GM21515 (cell line): ENCODE results near the gene TUBB1.

ENCODE experiments used
- ATAC-seq: cut with Tn5 transposase; IDR thresholded peaks from one replicate; pipeline ENCODE4 v1.9.1; 2021; ENCODE audit not compliant: unreplicated experiment

Gene TUBB1

DNA sequence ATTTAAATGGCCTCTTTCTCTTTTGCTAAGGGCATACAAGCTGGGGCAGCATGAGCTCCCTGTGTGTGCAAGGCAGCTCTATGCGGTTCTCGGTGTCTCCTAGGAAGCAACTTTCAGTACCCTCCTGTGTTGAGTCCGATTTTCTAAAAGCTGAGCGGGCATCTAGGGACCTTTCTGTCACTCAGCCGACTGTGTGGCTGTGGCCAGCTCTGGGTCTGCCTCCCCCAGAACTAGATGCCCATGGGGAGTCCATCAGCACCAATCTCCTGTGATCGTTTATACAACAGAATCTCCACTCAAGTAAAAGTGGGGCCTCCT, 30.7 kb upstream of the TUBB1 start:
- no peak for ATAC-seq

DNA sequence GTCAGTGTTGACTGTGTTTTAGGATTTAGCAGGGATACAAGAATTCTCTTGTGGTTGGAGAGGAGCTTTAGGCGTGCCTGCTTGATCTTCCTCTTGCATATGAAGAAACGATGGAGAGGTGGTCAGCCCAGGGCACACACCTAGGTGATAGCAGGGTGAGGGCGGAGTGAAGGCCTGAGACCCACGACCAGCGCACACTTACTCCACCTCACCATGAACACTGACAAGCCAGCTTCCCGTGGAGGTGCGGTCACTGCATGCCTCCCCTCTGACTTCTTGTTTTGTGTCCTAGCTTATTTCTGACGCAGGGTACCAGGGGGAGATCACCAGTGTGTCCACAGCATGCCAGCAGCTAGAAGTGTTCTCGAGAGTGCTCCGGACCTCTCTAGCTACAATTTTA, 30.0 kb upstream of the TUBB1 start:
- no peak for ATAC-seq

DNA sequence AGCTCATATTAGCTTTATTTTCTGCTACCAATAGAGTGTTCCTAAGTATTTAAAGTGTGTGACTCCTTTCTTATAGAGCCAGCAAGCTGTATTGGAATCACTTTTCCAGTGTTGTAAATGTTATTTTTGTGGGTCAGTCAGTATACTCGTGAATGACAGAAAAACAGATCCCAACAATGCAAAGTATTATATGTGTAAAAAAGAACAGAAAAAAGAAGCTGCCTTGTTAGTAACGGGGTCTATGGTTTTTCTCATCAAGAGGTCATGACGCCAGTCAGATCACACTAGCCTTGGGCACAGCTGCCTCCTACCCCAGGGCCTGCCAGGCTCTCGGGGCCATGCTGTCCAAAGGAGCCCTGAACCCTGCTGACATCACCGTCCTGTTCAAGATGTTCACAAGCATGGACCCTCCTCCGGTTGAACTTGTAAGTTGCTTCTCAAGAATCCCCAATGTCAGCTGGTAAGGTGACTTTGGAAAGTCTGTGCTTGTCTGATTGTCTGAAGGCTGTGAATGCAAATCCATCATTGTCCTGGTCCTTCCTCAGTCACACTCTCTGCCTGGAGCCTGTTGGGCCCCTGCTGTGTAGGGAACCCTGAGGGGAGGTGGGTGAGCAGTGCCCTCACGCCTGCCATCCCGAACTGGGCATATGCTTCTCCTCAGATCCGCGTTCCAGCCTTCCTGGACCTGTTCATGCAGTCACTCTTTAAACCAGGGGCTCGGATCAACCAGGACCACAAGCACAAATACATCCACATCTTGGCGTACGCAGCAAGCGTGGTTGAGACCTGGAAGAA, 28.4 kb upstream of the TUBB1 start:
- no peak for ATAC-seq

DNA sequence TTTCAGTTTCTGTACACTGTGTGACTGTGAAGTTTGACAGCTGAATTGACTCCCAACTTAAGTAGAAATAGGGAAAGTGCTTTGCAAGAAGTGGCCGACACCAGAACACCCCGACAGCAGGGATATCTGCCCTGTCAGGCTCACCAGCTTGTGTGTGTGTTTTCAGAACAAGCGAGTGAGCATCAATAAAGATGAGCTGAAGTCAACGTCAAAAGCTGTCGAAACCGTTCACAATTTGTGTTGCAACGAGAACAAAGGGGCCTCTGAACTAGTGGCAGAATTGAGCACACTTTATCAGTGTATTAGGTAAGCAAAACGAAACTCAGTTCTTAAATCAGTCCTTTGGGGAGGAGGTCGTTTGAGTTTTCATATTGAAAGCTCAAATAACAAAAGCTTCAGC, 27.5 kb upstream of the TUBB1 start:
- ATAC-seq, result no peak

DNA sequence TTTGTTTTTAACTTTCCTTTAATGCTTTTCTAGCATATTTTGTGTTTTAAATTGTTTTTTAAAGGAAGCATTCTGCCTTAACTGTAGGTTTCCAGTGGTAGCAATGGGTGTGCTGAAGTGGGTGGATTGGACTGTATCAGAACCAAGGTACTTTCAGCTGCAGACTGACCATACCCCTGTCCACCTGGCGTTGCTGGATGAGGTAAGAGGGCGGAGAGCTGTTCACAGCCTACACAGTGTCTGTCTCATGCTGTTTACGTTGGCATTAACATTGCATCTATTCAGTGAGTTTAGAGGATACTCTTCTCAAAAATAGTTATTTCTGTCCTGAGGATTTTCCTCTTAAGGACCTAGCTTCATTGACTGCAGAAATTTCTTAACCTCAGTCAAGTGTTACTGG, 26.3 kb upstream of the TUBB1 start:
- no peak for ATAC-seq

DNA sequence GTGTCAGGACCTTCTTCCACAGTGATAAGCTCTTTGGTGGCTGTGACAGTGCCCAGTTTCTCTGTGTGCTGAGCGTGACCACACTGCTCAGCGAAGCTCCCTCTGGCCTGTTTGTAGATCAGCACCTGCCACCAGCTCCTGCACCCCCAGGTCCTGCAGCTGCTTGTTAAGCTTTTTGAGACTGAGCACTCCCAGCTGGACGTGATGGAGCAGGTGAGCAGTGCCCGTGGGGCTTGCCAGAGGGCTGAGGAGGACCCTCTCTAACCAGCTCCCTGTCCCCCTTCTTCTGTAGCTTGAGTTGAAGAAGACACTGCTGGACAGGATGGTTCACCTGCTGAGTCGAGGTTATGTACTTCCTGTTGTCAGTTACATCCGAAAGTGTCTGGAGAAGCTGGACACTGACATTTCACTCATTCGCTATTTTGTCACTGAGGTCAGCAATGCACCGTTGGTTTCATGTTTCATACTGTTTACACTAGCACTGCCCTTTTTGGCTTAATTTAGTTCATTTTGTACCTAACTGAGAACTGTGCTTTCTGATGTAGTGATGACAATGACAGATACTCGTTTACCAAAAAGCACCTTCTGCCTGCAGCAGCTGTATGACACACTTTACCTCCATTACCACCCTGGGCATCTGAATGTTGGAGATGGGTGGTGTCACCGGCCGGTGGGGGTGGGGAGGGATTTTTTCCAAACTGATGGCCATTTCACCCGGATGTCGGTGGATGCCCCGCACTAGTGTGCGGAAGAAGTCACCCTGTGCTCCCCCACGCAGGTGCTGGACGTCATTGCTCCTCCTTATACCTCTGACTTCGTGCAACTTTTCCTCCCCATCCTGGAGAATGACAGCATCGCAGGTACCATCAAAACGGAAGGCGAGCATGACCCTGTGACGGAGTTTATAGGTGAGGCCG, 25.6 kb upstream of the TUBB1 start:
- ATAC-seq, result no peak

DNA sequence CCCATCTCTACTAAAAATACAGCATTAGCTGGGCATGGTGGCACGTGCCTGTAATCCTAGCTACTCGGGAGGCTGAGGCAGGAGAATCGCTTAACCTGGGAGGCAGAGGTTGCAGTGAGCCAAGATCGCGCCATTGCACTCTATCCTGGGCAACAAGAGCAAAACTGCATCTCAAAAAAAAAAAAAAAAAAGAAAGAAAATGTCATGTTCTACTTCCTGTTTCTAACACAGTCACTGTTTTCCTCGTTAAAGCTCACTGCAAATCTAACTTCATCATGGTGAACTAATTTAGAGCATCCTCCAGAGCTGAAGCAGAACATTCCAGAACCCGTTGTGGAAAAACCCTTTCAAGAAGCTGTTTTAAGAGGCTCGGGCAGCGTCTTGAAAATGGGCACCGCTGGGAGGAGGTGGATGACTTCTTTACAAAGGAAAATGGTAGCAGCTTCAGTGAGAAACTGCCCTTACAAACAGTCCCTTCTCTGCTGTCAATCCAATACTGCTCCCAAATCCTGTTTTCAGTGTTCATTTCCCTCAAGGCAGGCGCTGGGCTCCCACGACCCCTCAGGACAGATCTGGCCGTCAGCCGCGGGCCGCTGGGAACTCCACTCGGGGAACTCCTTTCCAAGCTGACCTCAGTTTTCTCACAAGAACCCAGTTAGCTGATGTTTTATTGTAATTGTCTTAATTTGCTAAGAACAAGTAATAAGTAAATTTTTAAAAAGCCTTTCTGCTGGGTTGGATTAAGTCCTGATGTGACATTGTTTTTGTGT, 24.7 kb upstream of the TUBB1 start:
- no peak for ATAC-seq

DNA sequence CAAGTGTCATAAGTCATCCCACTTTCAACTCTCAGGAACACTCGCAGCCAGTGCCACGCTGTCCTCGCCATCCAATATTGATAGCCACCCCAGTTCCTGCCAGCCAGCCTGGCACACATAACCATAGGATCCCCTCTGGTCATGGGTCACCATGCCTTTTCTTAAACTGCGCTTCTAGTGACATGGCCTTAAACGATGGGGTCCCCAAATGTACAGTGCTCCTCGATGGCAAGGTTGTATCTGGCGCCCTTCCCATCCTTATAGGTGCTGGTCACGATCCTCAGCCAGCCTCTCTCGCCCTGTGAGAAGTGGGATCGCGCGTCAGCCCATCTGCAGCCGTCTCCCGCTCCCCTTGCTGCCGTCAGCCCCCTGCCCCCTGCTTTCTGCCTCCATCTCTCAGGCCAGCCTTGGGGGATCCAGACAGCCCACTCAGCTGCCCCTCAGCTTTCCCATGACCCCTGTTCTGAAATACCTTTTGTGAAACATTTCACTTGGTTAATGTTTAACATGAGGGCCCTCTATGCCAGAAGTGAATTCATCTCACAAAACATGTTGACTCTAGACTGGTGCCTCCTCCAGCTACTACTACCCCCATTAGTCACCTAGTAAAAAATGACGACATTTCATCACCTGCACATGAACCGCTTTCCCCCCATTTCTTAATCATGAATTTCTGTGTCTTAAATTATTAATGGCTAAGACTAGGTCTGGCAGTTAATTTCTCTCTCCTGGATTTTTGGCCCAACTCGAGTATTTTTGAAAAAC, 23.6 kb upstream of the TUBB1 start:
- no peak for ATAC-seq

DNA sequence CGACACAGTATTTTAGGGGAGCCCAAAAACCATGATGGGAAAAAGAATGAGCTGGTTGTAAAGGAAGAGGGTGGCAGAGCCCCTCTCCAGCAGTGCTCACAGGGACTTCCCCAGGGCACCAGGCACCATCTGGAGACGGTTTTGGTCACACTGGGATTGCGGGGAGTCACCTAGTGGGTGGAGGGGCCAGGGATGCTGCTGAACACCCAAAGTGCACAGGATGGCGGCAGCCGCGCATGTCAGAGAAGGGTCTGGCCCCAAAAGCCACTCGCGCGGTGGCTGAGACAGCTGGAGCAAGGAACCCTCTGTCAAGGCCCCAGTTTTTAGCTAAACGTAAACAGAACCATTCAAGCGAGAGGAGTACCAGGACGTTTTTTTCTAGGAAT, 23.0 kb upstream of the TUBB1 start:
- ATAC-seq, result no peak

DNA sequence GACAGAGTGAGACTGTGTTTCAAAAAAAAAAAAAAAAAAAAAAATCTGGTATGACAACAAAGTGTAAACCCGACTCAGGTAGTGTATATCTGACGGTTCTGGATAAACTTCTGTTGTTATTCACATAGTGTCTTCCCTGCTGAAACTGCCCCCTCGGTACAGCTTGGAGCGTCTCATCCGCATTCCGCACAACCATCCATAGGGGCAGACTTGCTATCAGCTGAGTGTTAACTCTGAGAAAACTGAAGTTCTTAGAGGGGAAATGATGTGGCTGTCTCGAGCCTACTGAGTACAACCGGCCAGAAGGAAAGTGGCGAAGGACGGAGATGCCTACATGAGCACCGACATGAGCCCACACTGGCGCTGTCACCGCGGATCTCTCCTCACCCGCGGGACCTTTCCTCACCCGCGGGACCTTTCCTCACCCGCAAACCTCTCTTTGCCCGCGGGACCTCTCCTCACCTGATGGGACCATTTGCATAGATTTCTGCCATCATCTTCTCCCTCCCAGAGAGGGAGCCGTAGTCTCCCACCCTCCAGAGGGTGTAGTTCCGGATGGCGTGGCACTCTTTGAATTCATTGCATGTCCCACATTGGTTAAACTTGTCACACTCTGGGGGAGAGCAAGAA, 22.0 kb upstream of the TUBB1 start:
- no peak for ATAC-seq

DNA sequence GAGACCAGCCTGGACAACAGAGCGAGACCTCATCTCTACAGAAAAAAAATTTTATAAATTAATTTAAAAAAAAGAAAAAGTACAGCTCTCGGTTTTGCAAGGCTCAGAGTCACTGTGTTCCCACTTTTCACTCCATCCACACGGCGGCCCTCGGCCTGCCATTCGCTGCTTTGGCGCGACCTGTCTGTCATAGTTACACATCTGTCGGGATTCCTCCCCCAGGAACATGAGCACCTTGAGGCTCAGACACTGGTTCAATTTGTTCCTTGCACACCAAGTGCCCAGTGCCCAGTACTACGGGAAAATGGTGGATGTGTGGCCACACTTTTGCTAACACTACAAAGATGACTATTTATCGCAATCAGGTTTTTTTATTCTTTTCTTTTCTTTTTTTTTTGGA, 20.6 kb upstream of the TUBB1 start:
- ATAC-seq, result no peak

DNA sequence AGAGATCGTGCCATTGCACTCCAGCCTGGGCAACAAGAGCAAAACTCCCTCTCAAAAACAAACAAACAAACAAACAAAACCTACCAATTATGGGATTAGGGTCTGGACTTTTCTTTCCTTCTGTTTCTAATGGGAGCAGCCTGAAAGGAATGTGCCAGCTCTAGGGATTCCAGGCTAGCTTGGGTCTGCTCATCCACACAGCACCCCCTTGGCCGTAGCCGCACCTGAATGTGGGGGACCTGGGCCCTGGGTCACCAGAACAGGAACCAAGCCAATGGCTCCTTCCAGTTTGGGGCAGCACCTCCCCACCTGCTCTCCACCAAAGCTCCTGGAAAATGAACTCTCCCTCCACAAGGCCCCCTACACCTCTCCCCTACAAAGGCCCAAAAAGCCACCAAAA, 18.9 kb upstream of the TUBB1 start:
- no peak for ATAC-seq

DNA sequence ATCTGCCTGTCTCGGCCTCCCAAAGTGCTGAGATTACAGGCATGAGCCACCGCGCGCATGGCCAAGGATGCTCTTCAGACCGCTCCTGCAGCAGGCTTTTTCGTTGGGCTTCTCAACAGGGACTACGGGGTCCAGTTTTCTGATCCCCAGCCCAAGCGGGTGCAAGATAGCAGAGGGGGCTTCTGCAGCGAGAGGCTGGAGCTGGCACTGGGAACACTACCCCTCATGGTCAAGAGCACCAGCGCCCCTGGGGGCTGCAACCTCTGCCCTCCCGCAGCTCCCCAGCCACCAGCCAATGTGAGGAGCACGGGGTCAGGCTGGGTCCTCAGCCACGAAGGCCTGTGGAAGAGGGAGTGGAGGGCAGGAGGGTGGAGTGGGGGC, 18.2 kb upstream of the TUBB1 start:
- no peak for ATAC-seq

DNA sequence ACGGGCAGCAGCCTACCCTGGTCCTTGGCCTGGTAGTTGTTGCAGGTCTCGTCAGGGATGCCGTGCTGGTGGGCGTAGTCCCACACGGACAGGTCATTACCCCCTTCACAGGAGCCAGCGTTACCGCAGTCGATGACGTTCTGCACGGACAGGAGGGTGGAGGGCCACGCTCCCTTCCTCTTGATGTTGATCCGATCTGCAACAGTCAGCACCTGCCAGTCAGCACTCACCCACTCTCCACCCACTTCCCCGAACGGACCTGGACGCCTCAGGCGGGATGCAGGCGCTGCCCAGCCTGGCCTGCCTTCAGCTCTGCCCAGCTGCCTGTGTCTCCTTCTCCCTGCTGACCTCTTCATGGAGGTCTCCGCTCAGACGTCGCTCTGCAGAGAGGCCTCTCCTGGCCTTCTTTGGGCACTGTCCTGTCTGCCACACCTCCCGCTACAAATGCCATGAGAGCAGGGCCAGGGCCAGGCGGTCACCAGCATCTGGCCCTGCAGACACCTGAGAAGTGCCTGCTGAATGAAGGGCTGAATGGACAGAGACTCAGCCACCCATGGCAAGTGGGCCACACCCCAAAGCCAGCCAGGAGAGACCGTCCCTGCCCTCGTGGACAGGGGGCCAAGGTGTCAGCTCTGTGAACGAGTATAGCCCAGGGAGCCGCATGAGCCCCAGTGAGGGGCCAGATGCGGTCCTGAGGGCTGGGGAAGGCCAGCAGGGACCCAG, 17.6 kb upstream of the TUBB1 start:
- ATAC-seq, result no peak

DNA sequence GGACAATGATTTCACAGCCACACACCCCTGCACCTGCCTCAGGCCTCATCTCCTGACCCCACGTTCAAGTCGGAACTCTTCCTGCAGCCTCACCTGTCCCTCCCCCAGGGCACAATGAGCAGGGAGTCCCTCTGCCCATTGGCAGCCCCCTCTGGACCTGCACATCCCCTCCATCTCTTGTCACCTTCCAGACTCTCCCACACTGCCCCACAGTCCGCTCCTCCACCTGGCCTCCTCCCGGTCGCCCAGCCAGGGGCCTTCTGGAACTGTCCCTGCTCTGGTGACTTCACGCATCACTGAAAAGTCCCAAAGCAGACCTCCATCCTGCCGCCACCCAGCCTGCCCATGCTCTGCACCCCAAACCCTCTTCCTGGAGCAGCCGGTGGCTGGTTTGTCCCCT, 16.8 kb upstream of the TUBB1 start:
- no peak for ATAC-seq

DNA sequence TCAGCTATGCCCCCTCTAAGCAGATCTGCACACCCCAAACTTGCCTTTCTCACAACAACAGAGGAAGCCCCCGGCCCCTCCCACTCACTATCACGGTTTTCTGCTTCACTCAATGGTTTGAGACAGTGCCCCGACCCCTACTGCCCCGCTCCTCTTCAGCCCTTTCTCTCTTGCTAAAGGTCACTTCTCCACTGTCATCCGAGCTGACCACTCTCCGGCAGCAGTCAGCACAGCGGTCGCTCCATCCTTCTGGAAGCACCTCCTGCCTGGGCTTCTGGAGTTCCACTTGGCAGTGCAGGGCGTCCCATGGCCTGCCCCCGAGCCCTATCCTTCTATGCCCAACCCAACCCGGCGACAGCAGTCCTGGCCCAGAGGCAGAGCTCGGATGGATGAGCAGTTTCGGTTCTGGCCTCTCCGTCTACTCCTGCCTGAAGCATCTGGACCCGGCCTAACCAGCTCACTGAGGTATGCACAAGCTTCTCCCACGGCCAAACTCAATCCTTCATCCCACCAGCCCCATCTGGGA, 16.3 kb upstream of the TUBB1 start:
- no peak for ATAC-seq

DNA sequence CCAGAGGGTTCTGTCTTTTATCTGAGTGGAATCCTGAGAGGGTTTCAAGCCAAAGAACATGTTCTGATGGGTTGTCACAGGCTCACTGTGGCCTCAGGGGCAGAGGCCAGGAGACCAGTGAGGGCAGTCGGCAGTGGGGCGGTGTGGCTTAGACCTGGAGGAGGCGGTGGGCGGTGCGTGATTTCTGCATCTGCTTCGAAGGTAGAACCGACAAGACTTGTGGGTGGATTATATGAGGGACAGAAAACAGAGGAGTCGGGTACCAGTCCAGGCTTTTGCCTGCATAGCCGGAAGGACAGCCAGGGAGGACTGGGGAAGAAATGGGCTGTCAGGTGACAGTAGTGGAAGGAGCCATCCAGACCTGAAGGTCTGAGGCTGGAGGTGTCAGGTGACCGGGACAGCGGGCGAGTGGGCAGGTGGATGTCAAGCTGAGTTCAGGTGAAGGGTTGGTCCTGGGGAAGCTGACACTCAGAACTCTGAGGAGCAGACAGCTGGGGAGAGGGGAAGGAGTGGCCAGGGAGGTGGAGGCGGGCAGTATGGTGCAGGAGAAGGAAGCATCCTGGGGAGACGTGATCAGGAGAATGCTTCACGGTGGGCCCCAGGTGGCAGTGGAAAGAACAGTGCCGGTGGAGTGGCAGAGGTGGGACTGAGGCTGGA, 15.3 kb upstream of the TUBB1 start:
- ATAC-seq, result no peak

DNA sequence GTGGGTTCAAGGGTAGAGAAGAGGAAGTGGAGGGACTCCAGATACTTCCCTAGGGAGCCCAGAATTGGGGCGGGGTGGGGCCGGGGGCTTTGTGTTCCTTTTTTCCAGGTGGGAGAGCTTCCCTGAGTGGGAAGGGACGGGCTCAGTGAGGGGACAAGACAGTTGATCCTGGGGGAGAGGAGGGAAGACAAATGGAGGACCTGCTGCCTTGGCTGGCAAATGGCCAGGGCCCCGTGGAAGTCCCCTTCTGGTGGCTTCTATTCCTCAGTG, 14.8 kb upstream of the TUBB1 start:
- ATAC-seq, result no peak

DNA sequence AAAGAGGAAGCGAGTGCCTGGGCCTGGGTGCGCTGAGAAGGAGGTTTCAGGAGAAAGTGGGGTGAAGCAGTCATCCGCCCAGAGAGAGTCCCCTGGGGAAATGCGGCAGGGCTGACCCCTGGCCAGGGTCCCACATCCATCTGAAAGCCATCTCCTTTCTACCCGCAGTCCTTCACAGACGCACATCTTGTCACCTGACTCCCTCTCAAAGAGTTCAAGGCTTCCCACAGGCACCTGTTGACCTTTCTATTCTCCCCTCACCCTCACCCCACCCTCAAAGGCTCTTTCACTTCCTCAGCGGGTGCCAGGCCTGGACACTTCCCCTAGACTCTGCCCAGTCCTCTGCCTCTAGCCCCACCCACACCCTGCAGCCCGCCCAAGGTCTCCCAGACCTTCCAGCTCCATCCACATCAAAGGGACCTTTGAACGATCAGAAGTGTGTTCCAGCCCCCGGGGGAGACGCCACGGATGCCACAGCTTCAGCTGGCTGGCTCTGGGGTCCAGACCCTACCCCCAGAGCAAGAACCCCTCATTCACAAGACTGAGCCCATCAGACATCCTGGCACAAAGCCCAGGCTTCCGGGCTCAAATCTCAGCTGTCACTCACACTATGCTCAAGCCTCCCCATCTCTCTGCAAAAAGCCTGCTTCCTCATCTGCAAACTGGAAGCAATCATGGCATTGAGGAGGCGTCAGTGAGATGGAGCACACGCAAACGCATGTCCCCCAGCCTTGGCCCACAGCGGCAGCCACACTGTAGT, 14.3 kb upstream of the TUBB1 start:
- peak; percentile 50 for ATAC-seq
